Neural cell (in vitro differentiated cells): ENCODE measurements around the gene AFG1L. TPM values are rescaled to one million over a fixed set of nuclear protein-coding genes. Genes with fewer than 3 reads are reported as not detected.

ENCODE experiments used
- H2AFZ ChIP-seq: fragments of 200-600, 300-800 bp; sonication (generic), shearing (Covaris generic); 2 replicates; pipeline ENCODE4 v1.6.0; 2014; ENCODE audit warnings: low read depth, mild to moderate bottlenecking, antibody characterized with exemption, low read length, moderate library complexity
- H3F3A ChIP-seq: fragments of 200-600 bp; shearing (Covaris generic); 2 replicates; pipeline ENCODE4 v1.6.1; 2016; ENCODE audit warnings: mild to moderate bottlenecking, moderate library complexity, mixed read lengths, antibody characterized with exemption, low read length; ENCODE audit not compliant: insufficient read depth, poor library complexity, severe bottlenecking
- H3K27ac ChIP-seq: fragments of 200-600, 300-800 bp; sonication (generic), shearing (Covaris generic); 2 replicates; pipeline ENCODE4 v1.5.1; 2014; ENCODE audit warnings: mild to moderate bottlenecking, low read length, moderate library complexity
- H3K27me3 ChIP-seq: fragments of 300-800, 200-600 bp; sonication (generic), shearing (Covaris generic); 2 replicates; pipeline ENCODE4 v1.6.0; 2014; ENCODE audit warnings: mild to moderate bottlenecking, low read depth, low read length, moderate library complexity; ENCODE audit not compliant: insufficient read depth
- H3K36me3 ChIP-seq: fragments of 300-800, 200-600 bp; sonication (generic), shearing (Covaris generic); 2 replicates; pipeline ENCODE4 v1.5.1; 2014; ENCODE audit warnings: mild to moderate bottlenecking, antibody characterized with exemption, low read length, moderate library complexity; ENCODE audit not compliant: insufficient read depth
- H3K4me2 ChIP-seq: fragments of 300-800, 200-600 bp; sonication (generic), shearing (Covaris generic); 2 replicates; pipeline ENCODE4 v1.6.0; 2014; ENCODE audit warnings: mild to moderate bottlenecking, low read length
- H3K4me3 ChIP-seq: fragments of 300-800, 200-600 bp; sonication (generic), shearing (Covaris generic); 2 replicates; pipeline ENCODE4 v1.5.1; 2014; ENCODE audit warnings: mild to moderate bottlenecking, low read length, moderate library complexity
- H3K79me2 ChIP-seq: fragments of 200-600 bp; shearing (Covaris generic); replicated peaks from 2 replicates; pipeline ENCODE4 v1.6.0; 2014; ENCODE audit warnings: mild to moderate bottlenecking, low read length, moderate library complexity; ENCODE audit not compliant: insufficient read depth
- H3K9ac ChIP-seq: fragments of 300-800, 200-600 bp; sonication (generic), shearing (Covaris generic); 2 replicates; pipeline ENCODE4 v1.6.1; 2016; ENCODE audit warnings: mild to moderate bottlenecking, low read length, mixed read lengths
- H3K9me2 ChIP-seq: fragments of 200-600 bp; shearing (Covaris generic); 2 replicates; pipeline ENCODE4 v1.6.1; 2016; ENCODE audit warnings: mild to moderate bottlenecking, low read length, mixed read lengths; ENCODE audit not compliant: insufficient read depth
- H3K9me3 ChIP-seq: fragments of 200-600, 300-800 bp; sonication (generic), shearing (Covaris generic); 2 replicates; pipeline ENCODE4 v1.6.1; 2016; ENCODE audit warnings: mild to moderate bottlenecking, mixed run types, low read length, moderate library complexity, mixed read lengths
- H4K20me1 ChIP-seq: fragments of 200-600 bp; shearing (Covaris generic); 2 replicates; pipeline ENCODE4 v1.6.1; 2016; ENCODE audit warnings: mild to moderate bottlenecking, mixed run types; ENCODE audit not compliant: insufficient read depth
- EP300 ChIP-seq: fragments of 450-650 bp; conservative IDR thresholded peaks from 2 replicates; pipeline ENCODE4 v1.6.1; 2014; ENCODE audit warnings: antibody characterized with exemption, mild to moderate bottlenecking, moderate library complexity; ENCODE audit not compliant: poor library complexity, severe bottlenecking
- EZH2 ChIP-seq: fragments of 200-600, 300-800 bp; shearing (Covaris generic), sonication (generic); IDR thresholded peaks from 2 replicates; pipeline ENCODE4 v1.6.1; 2014; ENCODE audit warnings: antibody characterized with exemption, low read length, borderline replicate concordance, mild to moderate bottlenecking; ENCODE audit not compliant: insufficient read depth, poor library complexity, severe bottlenecking
- POLR2AphosphoS5 ChIP-seq: IDR thresholded peaks from 2 replicates; pipeline ENCODE4 v1.6.1; 2012
- RAD21 ChIP-seq: fragments of 450-650 bp; conservative IDR thresholded peaks from 2 replicates; pipeline ENCODE4 v1.6.1; 2014; ENCODE audit warnings: antibody characterized with exemption, mild to moderate bottlenecking, moderate library complexity
- TAF1 ChIP-seq: IDR thresholded peaks from 2 replicates; pipeline ENCODE4 v1.6.1; 2012; ENCODE audit warnings: low read depth
- polyA plus RNA-seq: library from polyadenylated mRNA; depleted of rRNA; stranded (reverse); fragments of >200 nt; gene quantifications from 2 replicates; pipeline ENCODE4 v1.2.3, GENCODE V29; 2014
- TF ChIP-seq, protein P1 (sequence below): IDR thresholded peaks from 2 replicates; pipeline ENCODE4 v1.6.1; 2012; ENCODE audit warnings: borderline replicate concordance
- TF ChIP-seq, protein P2 (sequence below): fragments of 450-650 bp; IDR thresholded peaks from 2 replicates; pipeline ENCODE4 v1.5.1; 2014; ENCODE audit warnings: antibody characterized with exemption, mild to moderate bottlenecking, moderate library complexity; ENCODE audit not compliant: poor library complexity, severe bottlenecking

Gene AFG1L
- polyA plus RNA-seq, 1 donor from 2014 or later = 3.3 TPM

DNA sequence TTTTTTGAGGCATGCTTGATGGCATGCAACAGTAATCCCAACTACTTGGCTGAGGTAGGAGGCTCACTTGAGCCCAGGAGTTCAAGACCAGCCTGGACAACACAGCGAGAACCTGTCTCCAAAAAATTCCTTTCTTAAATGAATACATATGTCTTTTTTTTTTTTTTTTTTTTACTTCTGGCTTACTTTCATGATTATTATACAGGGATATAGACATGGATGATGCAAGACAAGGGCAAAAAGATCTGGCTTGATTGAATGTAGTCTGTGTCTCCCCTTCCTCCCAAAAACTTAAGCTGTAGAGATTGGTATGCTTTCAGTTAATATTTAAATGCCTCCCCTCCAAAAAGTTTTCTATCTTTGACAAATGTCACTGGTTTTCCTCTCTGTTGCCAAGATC lies 41.6 kb upstream of the AFG1L start:
- Histone ChIP-seq H3K9me2 (no peaks in the 10 kb centered on the region), H3F3A (no peaks in the 10 kb centered on the region), H3K9me3 (no peaks in the 10 kb centered on the region), H3K4me3 (no peak overlapping the region), H3K4me2 (no peak overlapping the region), H3K9ac (no peak overlapping the region), H3K27ac (no peak overlapping the region), H2AFZ (no peak overlapping the region), H4K20me1 (no peaks in the 10 kb centered on the region), H3K79me2 (peaks cover 8% of the 10 kb centered on the region), H3K36me3 (no peaks in the 10 kb centered on the region), H3K27me3 (no peaks in the 10 kb centered on the region)
- TF ChIP-seq POLR2AphosphoS5 (no peak), TAF1 (no peak)
- TF ChIP-seq, protein P1, sequence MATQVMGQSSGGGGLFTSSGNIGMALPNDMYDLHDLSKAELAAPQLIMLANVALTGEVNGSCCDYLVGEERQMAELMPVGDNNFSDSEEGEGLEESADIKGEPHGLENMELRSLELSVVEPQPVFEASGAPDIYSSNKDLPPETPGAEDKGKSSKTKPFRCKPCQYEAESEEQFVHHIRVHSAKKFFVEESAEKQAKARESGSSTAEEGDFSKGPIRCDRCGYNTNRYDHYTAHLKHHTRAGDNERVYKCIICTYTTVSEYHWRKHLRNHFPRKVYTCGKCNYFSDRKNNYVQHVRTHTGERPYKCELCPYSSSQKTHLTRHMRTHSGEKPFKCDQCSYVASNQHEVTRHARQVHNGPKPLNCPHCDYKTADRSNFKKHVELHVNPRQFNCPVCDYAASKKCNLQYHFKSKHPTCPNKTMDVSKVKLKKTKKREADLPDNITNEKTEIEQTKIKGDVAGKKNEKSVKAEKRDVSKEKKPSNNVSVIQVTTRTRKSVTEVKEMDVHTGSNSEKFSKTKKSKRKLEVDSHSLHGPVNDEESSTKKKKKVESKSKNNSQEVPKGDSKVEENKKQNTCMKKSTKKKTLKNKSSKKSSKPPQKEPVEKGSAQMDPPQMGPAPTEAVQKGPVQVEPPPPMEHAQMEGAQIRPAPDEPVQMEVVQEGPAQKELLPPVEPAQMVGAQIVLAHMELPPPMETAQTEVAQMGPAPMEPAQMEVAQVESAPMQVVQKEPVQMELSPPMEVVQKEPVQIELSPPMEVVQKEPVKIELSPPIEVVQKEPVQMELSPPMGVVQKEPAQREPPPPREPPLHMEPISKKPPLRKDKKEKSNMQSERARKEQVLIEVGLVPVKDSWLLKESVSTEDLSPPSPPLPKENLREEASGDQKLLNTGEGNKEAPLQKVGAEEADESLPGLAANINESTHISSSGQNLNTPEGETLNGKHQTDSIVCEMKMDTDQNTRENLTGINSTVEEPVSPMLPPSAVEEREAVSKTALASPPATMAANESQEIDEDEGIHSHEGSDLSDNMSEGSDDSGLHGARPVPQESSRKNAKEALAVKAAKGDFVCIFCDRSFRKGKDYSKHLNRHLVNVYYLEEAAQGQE = no peak
- TF ChIP-seq, protein P2, sequence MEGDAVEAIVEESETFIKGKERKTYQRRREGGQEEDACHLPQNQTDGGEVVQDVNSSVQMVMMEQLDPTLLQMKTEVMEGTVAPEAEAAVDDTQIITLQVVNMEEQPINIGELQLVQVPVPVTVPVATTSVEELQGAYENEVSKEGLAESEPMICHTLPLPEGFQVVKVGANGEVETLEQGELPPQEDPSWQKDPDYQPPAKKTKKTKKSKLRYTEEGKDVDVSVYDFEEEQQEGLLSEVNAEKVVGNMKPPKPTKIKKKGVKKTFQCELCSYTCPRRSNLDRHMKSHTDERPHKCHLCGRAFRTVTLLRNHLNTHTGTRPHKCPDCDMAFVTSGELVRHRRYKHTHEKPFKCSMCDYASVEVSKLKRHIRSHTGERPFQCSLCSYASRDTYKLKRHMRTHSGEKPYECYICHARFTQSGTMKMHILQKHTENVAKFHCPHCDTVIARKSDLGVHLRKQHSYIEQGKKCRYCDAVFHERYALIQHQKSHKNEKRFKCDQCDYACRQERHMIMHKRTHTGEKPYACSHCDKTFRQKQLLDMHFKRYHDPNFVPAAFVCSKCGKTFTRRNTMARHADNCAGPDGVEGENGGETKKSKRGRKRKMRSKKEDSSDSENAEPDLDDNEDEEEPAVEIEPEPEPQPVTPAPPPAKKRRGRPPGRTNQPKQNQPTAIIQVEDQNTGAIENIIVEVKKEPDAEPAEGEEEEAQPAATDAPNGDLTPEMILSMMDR = no peak

DNA sequence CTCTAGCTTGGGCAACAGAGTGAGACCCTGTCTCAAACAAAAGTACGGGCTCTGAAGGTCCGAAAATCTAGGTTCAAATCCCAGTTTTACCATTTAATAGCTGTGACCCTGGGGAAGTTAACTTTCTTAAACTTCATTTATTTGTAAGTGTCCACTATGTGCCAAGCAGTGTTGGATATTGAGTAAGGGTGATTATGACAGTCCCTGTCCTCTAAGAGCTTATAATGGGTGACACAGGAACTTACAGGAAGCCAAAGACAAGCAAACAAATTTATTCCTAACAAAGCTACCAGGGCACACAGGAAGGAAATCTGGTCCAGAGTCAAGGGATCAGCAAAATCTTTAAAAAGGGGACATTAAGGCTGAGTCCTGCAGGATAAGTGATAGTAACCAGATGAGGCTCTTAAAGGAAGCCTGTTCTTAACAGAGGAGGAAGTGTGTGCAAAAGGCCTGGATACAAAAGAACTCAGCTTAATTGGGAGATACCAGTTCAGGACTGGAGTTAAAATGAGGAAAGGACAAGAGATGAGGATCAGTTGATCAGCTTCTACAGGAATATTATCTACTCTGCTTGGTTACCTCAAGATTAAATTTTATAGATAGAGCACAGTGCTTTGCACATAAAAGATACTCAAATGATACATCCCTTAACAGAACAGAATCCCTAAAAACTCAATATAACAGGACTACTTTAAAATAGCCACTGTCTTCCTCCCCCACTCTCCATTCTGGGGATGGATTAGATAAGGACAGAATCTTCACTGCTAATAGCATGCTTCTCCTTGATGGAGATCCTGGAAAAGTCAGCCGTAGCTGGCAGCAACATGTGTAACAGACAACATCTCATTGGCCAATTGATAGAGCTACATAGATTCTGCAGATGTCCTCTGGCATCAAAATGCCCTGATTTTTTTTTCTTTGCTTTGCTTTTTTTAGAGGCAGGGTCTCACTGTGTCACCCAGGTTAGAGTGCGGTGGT lies 40.1 kb upstream of the AFG1L start:
- H3K79me2 ChIP-seq = peaks cover 21% of the 10 kb centered on the region
- no peaks in the 10 kb centered on the region for H4K20me1 ChIP-seq
- H3K4me2 ChIP-seq = no peak overlapping the region
- no peaks in the 10 kb centered on the region for H3K9me3 ChIP-seq
- no peaks in the 10 kb centered on the region for H3F3A ChIP-seq
- no peaks in the 10 kb centered on the region for H3K9me2 ChIP-seq
- no peak for TF ChIP-seq POLR2AphosphoS5
- no peak overlapping the region for H3K4me3 ChIP-seq
- no peak overlapping the region for H3K9ac ChIP-seq
- H3K27ac ChIP-seq = no peak overlapping the region
- H3K27me3 ChIP-seq = no peaks in the 10 kb centered on the region
- no peaks in the 10 kb centered on the region for H3K36me3 ChIP-seq
- no peak overlapping the region for H2AFZ ChIP-seq

DNA sequence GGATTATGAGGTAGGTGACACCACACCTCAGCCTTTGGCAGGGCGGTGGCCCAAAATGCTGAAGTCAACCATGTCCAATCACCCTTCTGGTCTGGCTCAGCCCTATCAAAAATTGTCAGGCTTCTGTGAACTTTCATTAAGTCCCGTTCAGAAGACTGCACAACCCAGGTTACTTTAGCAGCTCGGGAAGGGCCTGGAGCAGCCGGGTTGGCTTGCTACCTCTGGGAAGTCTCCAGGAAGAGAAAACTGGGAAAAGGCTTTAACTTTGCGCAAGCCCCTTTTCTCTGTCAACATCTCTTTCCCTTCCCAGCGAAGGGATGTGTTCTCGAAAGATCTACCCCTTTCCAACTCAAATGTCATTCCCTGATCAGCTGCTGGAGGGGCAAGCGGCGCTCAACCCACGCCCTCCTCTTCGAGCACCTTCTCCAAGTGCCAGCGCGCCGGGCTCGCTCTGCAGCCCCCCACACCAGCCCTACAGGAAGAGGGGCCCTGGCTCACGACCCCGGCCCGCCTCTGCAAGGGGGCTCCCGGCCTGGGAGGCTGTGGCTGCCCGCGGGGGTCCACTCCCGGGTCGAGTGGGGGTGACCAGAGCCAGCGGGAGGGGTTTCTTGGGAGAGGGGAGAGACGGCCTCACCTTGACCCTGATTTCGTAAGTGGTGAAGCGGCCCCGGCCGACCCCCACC lies 34.6 kb upstream of the AFG1L start:
- H2AFZ ChIP-seq = peak overlapping the region; percentile 98
- peak overlapping the region; percentile 93 for H3K27ac ChIP-seq
- peak overlapping the region; percentile 89 for H3K9ac ChIP-seq
- H3K27me3 ChIP-seq = no peaks in the 10 kb centered on the region
- H3K36me3 ChIP-seq = no peaks in the 10 kb centered on the region
- peaks cover 22% of the 10 kb centered on the region for H3K79me2 ChIP-seq
- H3K9me2 ChIP-seq = no peaks in the 10 kb centered on the region
- H3F3A ChIP-seq = peaks cover 4% of the 10 kb centered on the region
- no peaks in the 10 kb centered on the region for H3K9me3 ChIP-seq
- no peaks in the 10 kb centered on the region for H4K20me1 ChIP-seq
- H3K4me3 ChIP-seq = peak overlapping the region; percentile 93
- H3K4me2 ChIP-seq = peak overlapping the region; percentile 90
- TF ChIP-seq TAF1 = peak; percentile 13
- TF ChIP-seq POLR2AphosphoS5 = no peak
- TF ChIP-seq EZH2 = no peak
- no peak for TF ChIP-seq EP300
- TF ChIP-seq RAD21 = no peak
- TF ChIP-seq, protein P1 = no peak
